WI38 (cell line): ENCODE measurements around the gene BAX.

ENCODE experiments used
- H3K4me3 ChIP-seq: 2 replicates; pipeline ENCODE4 v1.5.1; 2011; ENCODE audit warnings: low read depth, mild to moderate bottlenecking, control low read depth, low read length
- CTCF ChIP-seq: IDR thresholded peaks from 2 replicates; pipeline ENCODE4 v1.5.1; 2012; ENCODE audit warnings: low read depth, mild to moderate bottlenecking, control low read depth, low read length

BAX gene

GRCh38 chr19:48947258-48947542, 7.5 kb upstream of the BAX start:
- no peak overlapping the region for H3K4me3 ChIP-seq
- no peak for TF ChIP-seq CTCF

- no peak overlapping the region for H3K4me3 ChIP-seq
- TF ChIP-seq CTCF, result no peak
Observed at GRCh38 chr19:48950159-48950558, 4.5 kb upstream of the BAX start.

- TF ChIP-seq CTCF, result no peak
- H3K4me3 ChIP-seq, result no peak overlapping the region
Observed at GRCh38 chr19:48950830-48951519, 3.7 kb upstream of the BAX start.

GRCh38 chr19:48953141-48953540, 1.5 kb upstream of the BAX start:
- no peak for TF ChIP-seq CTCF
- no peak overlapping the region for H3K4me3 ChIP-seq

GRCh38 chr19:48953990-48954594, 583 bp upstream of the BAX start:
- TF ChIP-seq CTCF, result no peak
- H3K4me3 ChIP-seq, result peak overlapping the region; percentile 94

GRCh38 chr19:48955308-48955958, 758 bp downstream of the BAX start:
- H3K4me3 ChIP-seq, result peak overlapping the region; percentile 94
- no peak for TF ChIP-seq CTCF

- no peak for TF ChIP-seq CTCF
- H3K4me3 ChIP-seq, result no peak overlapping the region
Observed at GRCh38 chr19:48958006-48958405, 3.3 kb downstream of the BAX start.
